ENCODE results near the gene CD164L2.
A peak's percentile ranks its signal among the peaks of the same experiment; 100 is the strongest.

Gene CD164L2

GRCh38 chr1:27350663-27351540 is 32.2 kb downstream of the CD164L2 start:
- H3K4me3 ChIP-seq (ENCODE audit: low read length): no peak overlapping the region
- DNase-seq (ENCODE audit: low read depth): no peak
- TF ChIP-seq CTCF (conservative IDR thresholded peaks at IDR 0.05; ENCODE audit: low read length): no peak

GRCh38 chr1:27349784-27350662 is 33.1 kb downstream of the CD164L2 start:
- peak; percentile 55 for DNase-seq (ENCODE audit: low read depth)

GRCh38 chr1:27348861-27349783 is 34.0 kb downstream of the CD164L2 start:
- H3K4me3 ChIP-seq (ENCODE audit: low read length): peak overlapping the region; percentile 31
- no peak for TF ChIP-seq CTCF (conservative IDR thresholded peaks at IDR 0.05; ENCODE audit: low read length)
- DNase-seq (ENCODE audit: low read depth): no peak

More at GRCh38 chr1:27349784-27350662, 33.1 kb downstream of the CD164L2 start:
- no peak for TF ChIP-seq CTCF (conservative IDR thresholded peaks at IDR 0.05; ENCODE audit: low read length)
- H3K4me3 ChIP-seq (ENCODE audit: low read length): peak overlapping the region; percentile 31

- TF ChIP-seq CTCF (conservative IDR thresholded peaks at IDR 0.05; ENCODE audit: low read length): no peak
- no peak overlapping the region for H3K4me3 ChIP-seq (ENCODE audit: low read length)
- DNase-seq (ENCODE audit: low read depth): no peak
Measured at GRCh38 chr1:27346991-27347624, 36.0 kb downstream of the CD164L2 start.

GRCh38 chr1:27346357-27346756 is 36.8 kb downstream of the CD164L2 start:
- TF ChIP-seq CTCF (conservative IDR thresholded peaks at IDR 0.05; ENCODE audit: low read length): no peak
- no peak overlapping the region for H3K4me3 ChIP-seq (ENCODE audit: low read length)
- DNase-seq (ENCODE audit: low read depth): no peak

GRCh38 chr1:27345272-27345671 is 37.9 kb downstream of the CD164L2 start:
- H3K4me3 ChIP-seq (ENCODE audit: low read length): no peak overlapping the region
- DNase-seq (ENCODE audit: low read depth): no peak
- TF ChIP-seq CTCF (conservative IDR thresholded peaks at IDR 0.05; ENCODE audit: low read length): no peak
